Measurements from ENCODE around the gene SMIM23. TPM values are rescaled to one million over a fixed set of nuclear protein-coding genes. Genes with fewer than 3 reads are reported as not detected.
A peak's percentile ranks its signal among the peaks of the same experiment; 100 is the strongest.

The SMIM23 gene
- total RNA-seq, 1 experiment from 2014 or later, result not detected

- Histone ChIP-seq H3K4me2 (ENCODE audit: low read length) (no peak overlapping the region), H3K9me2 (replicated peaks; ENCODE audit: low read length) (no peaks in the 10 kb centered on the region), H2AFZ (ENCODE audit: low read length) (no peak overlapping the region), H3K4me3 (ENCODE audit: low read length) (no peak overlapping the region), H3K79me2 (ENCODE audit: low read length) (no peaks in the 10 kb centered on the region), H3K9ac (ENCODE audit: low read length) (no peak overlapping the region), H3K36me3 (ENCODE audit: low read depth, low read length) (no peaks in the 10 kb centered on the region), H3F3A (ENCODE audit: low read length, unreplicated experiment) (no peaks in the 10 kb centered on the region), H3K27me3 (ENCODE audit: low read length) (peaks cover 38% of the 10 kb centered on the region), H3K9me3 (ENCODE audit: low read length) (no peaks in the 10 kb centered on the region), H4K20me1 (ENCODE audit: low read length) (no peaks in the 10 kb centered on the region), H3K27ac (ENCODE audit: low read length) (no peak overlapping the region), H3K4me1 (ENCODE audit: insufficient read depth, low read length) (no peaks in the 10 kb centered on the region)
- CTCF ChIA-PET, result no interaction called here
- DNase-seq (no peak), ATAC-seq (no peak)
- no peak for TF ChIP-seq EZH2 (IDR thresholded peaks at IDR 0.05; ENCODE audit: low read length, unreplicated experiment)
- no peak for TF ChIP-seq EZH2phosphoT487 (IDR thresholded peaks at IDR 0.05; ENCODE audit: borderline replicate concordance, low read length)
- TF ChIP-seq, protein P1, sequence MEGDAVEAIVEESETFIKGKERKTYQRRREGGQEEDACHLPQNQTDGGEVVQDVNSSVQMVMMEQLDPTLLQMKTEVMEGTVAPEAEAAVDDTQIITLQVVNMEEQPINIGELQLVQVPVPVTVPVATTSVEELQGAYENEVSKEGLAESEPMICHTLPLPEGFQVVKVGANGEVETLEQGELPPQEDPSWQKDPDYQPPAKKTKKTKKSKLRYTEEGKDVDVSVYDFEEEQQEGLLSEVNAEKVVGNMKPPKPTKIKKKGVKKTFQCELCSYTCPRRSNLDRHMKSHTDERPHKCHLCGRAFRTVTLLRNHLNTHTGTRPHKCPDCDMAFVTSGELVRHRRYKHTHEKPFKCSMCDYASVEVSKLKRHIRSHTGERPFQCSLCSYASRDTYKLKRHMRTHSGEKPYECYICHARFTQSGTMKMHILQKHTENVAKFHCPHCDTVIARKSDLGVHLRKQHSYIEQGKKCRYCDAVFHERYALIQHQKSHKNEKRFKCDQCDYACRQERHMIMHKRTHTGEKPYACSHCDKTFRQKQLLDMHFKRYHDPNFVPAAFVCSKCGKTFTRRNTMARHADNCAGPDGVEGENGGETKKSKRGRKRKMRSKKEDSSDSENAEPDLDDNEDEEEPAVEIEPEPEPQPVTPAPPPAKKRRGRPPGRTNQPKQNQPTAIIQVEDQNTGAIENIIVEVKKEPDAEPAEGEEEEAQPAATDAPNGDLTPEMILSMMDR (conservative IDR thresholded peaks at IDR 0.05; ENCODE audit: low read depth, low read length), result no peak
- POLR2A ChIA-PET (ENCODE audit: unreplicated experiment), result no interaction called here
- intact Hi-C loops (cut with micrococcal nuclease), result no loop called here
- no TSS peak for BruUV-seq (replicated peaks)
Observed at GRCh38 chr5:171821286-171821685, 35.7 kb downstream of the SMIM23 start.

- no peaks in the 10 kb centered on the region for H3F3A ChIP-seq (ENCODE audit: low read length, unreplicated experiment)
- H3K4me1 ChIP-seq (ENCODE audit: insufficient read depth, low read length), result no peaks in the 10 kb centered on the region
- no peak overlapping the region for H3K9ac ChIP-seq (ENCODE audit: low read length)
- intact Hi-C loops (cut with micrococcal nuclease), result no loop called here
- peaks cover 23% of the 10 kb centered on the region for H3K27me3 ChIP-seq (ENCODE audit: low read length)
- no peak overlapping the region for H3K4me3 ChIP-seq (ENCODE audit: low read length)
- H3K9me2 ChIP-seq (replicated peaks; ENCODE audit: low read length), result no peaks in the 10 kb centered on the region
- no peaks in the 10 kb centered on the region for H4K20me1 ChIP-seq (ENCODE audit: low read length)
- H3K79me2 ChIP-seq (ENCODE audit: low read length), result no peaks in the 10 kb centered on the region
- DNase-seq (no peak), ATAC-seq (no peak)
- no peaks in the 10 kb centered on the region for H3K36me3 ChIP-seq (ENCODE audit: low read depth, low read length)
- BruUV-seq (replicated peaks), result no TSS peak
- no peak overlapping the region for H3K4me2 ChIP-seq (ENCODE audit: low read length)
- ChIA-PET CTCF (no interaction called here), POLR2A (ENCODE audit: unreplicated experiment) (no interaction called here)
- no peak overlapping the region for H2AFZ ChIP-seq (ENCODE audit: low read length)
- no peaks in the 10 kb centered on the region for H3K9me3 ChIP-seq (ENCODE audit: low read length)
- TF ChIP-seq EZH2 (IDR thresholded peaks at IDR 0.05; ENCODE audit: low read length, unreplicated experiment) (no peak), EZH2phosphoT487 (IDR thresholded peaks at IDR 0.05; ENCODE audit: borderline replicate concordance, low read length) (no peak)
- TF ChIP-seq, protein P1 (conservative IDR thresholded peaks at IDR 0.05; ENCODE audit: low read depth, low read length), result no peak
- no peak overlapping the region for H3K27ac ChIP-seq (ENCODE audit: low read length)
Observed at GRCh38 chr5:171823269-171823668, 37.7 kb downstream of the SMIM23 start.

DNA sequence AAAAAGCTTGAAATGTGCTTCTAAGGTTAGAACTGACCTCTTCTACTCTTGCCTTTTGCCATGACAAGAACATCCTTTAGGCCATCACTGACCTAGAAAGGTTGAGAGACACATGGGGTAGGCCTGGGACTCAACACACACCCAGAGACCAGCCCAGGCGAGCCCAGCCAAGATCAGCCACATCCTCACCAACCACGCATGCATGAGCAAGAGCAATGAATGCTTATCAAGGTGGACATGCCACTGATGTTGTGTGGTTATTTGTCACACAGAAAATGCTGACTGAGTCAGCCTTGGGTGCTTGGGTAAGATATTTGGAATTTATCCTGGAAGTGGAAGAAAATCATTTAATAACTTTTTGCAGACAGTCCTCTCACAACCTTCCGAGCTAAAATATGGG, 39.4 kb downstream of the SMIM23 start:
- Histone ChIP-seq H3K79me2 (ENCODE audit: low read length) (no peaks in the 10 kb centered on the region), H3K36me3 (ENCODE audit: low read depth, low read length) (no peaks in the 10 kb centered on the region), H3K4me1 (ENCODE audit: insufficient read depth, low read length) (no peaks in the 10 kb centered on the region), H3K9me3 (ENCODE audit: low read length) (peaks cover 9% of the 10 kb centered on the region), H4K20me1 (ENCODE audit: low read length) (no peaks in the 10 kb centered on the region), H3K4me2 (ENCODE audit: low read length) (no peak overlapping the region), H3K27ac (ENCODE audit: low read length) (no peak overlapping the region), H3K9me2 (replicated peaks; ENCODE audit: low read length) (no peaks in the 10 kb centered on the region), H2AFZ (ENCODE audit: low read length) (no peak overlapping the region), H3K27me3 (ENCODE audit: low read length) (peaks cover 11% of the 10 kb centered on the region; the same call in 1 of the 2 replicates), H3F3A (ENCODE audit: low read length, unreplicated experiment) (no peaks in the 10 kb centered on the region), H3K9ac (ENCODE audit: low read length) (no peak overlapping the region), H3K4me3 (ENCODE audit: low read length) (no peak overlapping the region)
- no TSS peak for BruUV-seq (replicated peaks)
- ChIA-PET POLR2A (ENCODE audit: unreplicated experiment) (no interaction called here), CTCF (no interaction called here)
- ATAC-seq (no peak), DNase-seq (peak; percentile 30)
- TF ChIP-seq EZH2phosphoT487 (IDR thresholded peaks at IDR 0.05; ENCODE audit: borderline replicate concordance, low read length) (no peak), EZH2 (IDR thresholded peaks at IDR 0.05; ENCODE audit: low read length, unreplicated experiment) (no peak)
- TF ChIP-seq, protein P1 (conservative IDR thresholded peaks at IDR 0.05; ENCODE audit: low read depth, low read length), result no peak
- intact Hi-C loops (cut with micrococcal nuclease), result no loop called here
